ENCODE data around the gene MDC1.
A peak's percentile ranks its signal among the peaks of the same experiment; 100 is the strongest.

MDC1 gene

DNA sequence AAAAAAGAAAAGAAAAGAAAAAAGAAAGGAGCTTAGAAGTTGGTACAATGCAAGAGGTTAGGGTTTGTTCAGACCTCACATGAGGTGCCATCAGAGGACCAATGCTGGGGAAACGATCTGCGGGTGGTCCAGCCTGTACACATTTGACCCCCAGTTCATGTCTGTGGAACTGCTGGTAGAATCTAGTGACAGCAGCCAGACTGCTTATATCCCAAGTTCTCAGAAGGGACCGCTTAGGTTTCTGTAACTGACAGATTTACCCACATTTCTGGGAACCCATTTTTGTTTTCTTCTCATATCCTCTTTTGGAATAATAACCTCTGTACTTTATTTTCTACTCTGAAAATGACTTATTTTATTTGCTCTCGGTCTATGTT lies 35.3 kb downstream of the MDC1 start:
- TF ChIP-seq, protein P1, sequence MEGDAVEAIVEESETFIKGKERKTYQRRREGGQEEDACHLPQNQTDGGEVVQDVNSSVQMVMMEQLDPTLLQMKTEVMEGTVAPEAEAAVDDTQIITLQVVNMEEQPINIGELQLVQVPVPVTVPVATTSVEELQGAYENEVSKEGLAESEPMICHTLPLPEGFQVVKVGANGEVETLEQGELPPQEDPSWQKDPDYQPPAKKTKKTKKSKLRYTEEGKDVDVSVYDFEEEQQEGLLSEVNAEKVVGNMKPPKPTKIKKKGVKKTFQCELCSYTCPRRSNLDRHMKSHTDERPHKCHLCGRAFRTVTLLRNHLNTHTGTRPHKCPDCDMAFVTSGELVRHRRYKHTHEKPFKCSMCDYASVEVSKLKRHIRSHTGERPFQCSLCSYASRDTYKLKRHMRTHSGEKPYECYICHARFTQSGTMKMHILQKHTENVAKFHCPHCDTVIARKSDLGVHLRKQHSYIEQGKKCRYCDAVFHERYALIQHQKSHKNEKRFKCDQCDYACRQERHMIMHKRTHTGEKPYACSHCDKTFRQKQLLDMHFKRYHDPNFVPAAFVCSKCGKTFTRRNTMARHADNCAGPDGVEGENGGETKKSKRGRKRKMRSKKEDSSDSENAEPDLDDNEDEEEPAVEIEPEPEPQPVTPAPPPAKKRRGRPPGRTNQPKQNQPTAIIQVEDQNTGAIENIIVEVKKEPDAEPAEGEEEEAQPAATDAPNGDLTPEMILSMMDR (IDR thresholded peaks at IDR 0.05), result no peak

DNA sequence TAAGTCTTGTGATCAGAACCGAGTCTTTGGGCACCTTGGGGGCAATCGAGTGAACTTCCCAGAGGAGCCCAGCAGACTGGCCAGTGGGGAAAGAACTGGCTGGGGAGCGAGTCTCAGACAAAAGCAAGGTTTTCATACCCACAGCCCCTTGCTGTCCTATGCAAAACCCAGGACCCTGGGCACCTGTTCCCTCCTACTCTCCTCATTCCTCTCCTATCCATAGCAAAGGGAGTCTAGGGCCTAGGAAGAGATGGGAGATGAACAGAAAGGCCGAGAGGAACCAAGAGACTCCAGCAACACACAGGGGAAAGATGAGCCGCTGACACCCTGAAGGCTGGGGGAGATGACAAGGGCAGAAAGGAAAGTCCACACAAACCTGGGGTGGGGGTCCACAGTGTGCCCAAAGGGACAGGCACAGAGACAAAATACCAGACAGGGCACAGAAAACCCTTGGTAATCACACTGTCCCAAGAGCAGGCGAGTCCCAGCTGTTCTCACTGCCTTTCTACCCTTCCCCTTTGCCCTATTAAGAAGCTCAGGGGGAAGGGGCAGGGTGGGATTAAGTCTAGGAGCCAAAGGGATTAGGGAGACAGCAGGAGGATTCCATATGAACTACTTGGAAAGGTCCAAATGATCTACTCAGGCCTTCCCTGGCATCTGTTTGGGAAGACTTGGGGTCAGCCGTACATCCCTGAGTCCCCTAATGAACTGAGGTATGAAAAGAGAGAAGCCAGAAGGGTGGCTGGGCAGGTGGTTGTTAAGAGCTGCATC lies 37.1 kb downstream of the MDC1 start:
- TF ChIP-seq, protein P1 (IDR thresholded peaks at IDR 0.05), result no peak

DNA sequence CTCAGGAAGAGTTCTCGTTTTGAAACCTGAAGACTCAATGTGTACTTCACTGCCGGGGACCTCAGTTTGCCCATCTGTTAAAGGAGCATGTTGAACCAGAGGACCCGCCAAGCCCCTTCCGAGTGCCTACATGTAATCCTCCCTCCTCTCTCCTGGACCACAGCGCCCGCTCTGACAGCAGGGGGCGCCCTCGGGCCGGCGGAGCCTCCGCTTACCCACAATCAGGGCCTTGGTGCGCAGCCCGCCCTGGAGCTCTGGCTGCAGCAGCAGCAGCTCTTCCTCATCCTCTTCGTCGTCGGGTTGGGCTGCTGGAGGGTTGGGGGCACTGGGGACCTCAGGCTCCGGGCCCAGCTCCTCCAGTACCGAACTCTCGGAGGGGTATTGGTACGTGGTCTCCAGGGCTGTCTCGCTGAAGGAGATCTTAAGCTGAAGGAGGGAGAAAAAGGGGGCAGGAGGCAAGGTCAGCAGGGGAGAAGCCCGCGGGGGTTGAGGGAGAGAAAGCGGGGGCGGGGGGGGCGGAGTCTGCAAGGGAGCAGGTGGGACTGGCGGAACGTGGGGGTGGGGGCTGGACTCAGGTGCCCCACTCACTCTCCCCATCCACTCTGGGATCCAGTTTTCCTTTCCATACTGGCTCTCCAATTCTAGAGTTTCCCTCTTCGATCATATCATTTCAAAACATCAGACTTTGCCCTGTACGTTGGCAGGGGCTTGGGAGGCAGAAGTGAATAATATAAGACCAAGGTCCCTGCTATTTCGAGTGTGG lies 37.9 kb downstream of the MDC1 start:
- TF ChIP-seq, protein P1 (IDR thresholded peaks at IDR 0.05), result peak; percentile 89

DNA sequence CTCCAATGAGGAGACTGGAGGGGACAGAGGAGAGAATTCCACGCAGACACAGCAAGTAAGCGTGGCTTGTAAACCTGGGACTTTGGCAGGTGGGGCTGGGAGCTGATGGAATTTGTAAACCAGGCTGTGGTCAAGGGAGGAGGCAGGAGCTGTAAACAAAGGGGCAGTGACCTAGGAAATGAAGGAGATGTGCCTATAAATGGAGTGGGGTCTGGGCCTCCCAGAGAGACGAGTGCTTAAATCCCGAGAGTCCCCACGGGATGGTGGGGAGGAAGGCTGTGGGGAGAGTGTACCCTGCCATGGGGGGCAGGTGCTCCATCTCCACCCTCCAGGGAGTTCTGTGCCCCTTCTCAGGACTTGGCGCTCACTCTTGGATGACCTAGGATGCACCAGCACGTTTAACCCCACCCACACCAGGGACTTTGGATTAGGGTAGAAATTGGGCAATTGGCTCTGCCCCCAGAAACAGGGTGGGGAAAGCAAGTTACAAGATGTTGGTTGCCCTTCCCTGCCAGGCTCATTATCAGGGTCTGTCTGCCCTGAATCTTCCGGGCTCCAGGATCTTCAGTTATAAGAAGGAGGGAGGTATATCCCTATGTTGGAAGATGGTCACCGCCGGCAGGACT lies 40.3 kb downstream of the MDC1 start:
- TF ChIP-seq, protein P1 (IDR thresholded peaks at IDR 0.05), result no peak

DNA sequence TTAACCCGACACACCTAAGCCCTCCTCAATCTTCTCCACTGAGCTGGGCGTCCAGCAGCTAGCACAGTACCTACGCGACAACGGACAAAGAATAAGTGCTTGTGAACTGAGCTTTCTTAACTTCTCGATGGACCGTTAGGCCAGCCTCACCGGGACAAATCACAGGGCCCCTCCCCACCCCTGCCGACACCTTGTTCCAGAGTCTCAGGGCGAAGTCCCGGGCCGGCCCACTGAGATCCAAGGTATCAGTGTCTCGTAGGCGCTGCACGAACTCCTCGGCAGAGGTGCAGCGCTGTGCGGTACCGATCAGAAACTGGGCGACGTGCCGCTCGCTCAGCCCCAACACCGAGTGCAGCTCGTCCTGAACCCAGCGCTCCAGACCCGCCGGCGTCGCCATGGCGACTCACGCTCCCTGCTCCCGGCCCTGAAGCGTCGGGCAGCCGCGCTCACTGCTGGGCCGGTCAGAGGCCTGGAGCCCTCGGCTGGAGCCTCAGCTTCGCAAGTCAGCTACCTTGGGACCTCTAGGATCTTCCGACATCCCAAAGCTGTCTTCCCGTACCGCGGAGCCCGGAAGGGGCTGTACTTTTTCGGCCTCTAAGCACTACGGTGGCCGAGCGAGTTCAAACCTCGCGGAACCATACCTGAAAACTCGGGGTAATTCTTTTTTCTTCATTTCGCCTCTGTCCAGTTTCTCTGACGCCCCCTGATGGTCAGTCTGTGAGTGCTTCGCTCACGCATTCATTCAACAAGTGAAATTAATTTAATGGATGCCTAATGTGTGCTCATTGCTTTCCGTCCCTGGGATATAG lies 44.4 kb downstream of the MDC1 start, which contains the start of gene DHX16:
Gene DHX16, minus strand, starts transcription at position 562 of the 809 bp plus-strand sequence. Its CDS starts 165 bp downstream, at position 397.
- TF ChIP-seq, protein P1 (IDR thresholded peaks at IDR 0.05), result peak; percentile 83

DNA sequence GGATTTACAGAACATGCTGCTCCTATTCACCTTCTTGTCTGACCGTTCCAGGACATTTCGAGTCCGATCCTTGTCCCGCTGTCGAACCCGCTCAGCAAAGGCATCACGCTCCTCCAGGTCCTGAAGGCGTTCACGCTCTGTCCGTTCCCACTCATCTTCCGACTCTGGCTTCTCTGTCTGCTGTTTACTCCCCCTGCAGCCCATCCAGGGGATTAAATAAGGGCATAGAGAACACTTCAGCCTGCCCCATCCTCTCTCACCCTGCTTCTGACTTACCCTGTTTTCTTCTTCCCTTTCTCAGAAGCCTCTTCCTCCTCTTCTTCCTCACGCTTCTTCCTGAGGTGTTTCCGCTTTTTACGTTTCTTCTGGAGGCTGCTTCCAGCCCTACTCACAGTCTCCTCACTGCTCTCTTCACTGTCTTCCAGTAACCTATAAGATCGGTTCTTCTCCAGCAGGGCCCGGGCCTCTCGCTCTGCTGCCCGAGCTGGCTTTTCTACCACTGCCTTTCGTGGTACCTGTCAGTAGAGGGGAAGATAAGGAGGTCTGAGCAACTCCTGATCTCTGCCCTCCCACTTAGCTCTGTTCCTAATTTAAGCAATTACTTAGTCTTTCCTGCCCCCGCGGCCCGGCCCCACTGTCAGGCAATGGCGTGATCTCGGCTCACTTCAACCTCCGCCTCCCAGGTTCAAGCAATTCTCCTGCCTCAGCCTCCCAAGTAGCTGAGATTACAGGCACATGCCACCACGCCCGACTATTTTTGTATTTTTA lies 46.1 kb downstream of the MDC1 start:
- TF ChIP-seq, protein P1 (IDR thresholded peaks at IDR 0.05), result no peak
